GM23338 (cell line): ENCODE data around the gene MAP1B. TPM values are rescaled to one million over a fixed set of nuclear protein-coding genes. Genes with fewer than 3 reads are reported as not detected.

Source experiments
- ATAC-seq: fragments of 200-7000 bp; cut with Tn5 transposase; 3 replicates; pipeline ENCODE4 v1.9.1; 2020
- DNase-seq: peaks from one replicate; pipeline ENCODE4 v3.0.0-alpha.2; 2015; ENCODE audit warnings: low spot score
- H2AFZ ChIP-seq: fragments of 200-600 bp; sonication (generic); 2 replicates; pipeline ENCODE4 v1.8.0; 2016; ENCODE audit warnings: antibody characterized with exemption, mild to moderate bottlenecking, moderate library complexity
- H3F3A ChIP-seq: fragments of 200-600 bp; sonication (generic); replicated peaks from 2 replicates; pipeline ENCODE4 v1.8.0; 2017; ENCODE audit warnings: antibody characterized with exemption, mixed run types, low read depth
- H3K27ac ChIP-seq: fragments of 200-600 bp; sonication (generic); 2 replicates; pipeline ENCODE4 v1.6.1; 2016; ENCODE audit warnings: low read depth
- H3K27me3 ChIP-seq: fragments of 200-600 bp; sonication (generic); 2 replicates; pipeline ENCODE4 v1.8.0; 2016; ENCODE audit warnings: mild to moderate bottlenecking, mixed run types, moderate library complexity; ENCODE audit not compliant: insufficient read depth
- H3K36me3 ChIP-seq: fragments of 200-600 bp; sonication (generic); 2 replicates; pipeline ENCODE4 v1.8.0; 2016; ENCODE audit warnings: mild to moderate bottlenecking; ENCODE audit not compliant: insufficient read depth
- H3K4me1 ChIP-seq: fragments of 200-600 bp; sonication (generic); 2 replicates; pipeline ENCODE4 v1.8.0; 2016; ENCODE audit warnings: mild to moderate bottlenecking, moderate library complexity; ENCODE audit not compliant: insufficient read depth
- H3K4me2 ChIP-seq: fragments of 200-600 bp; sonication (generic); 2 replicates; pipeline ENCODE4 v1.7.1; 2017; ENCODE audit warnings: mixed run types
- H3K4me3 ChIP-seq: fragments of 200-600 bp; sonication (generic); 2 replicates; pipeline ENCODE4 v1.6.1; 2016; ENCODE audit warnings: mixed run types
- H3K79me2 ChIP-seq: fragments of 200-600 bp; sonication (generic); replicated peaks from 2 replicates; pipeline ENCODE4 v1.8.0; 2017; ENCODE audit warnings: mild to moderate bottlenecking; ENCODE audit not compliant: insufficient read depth
- H3K9me2 ChIP-seq: fragments of 200-600 bp; sonication (generic); 2 replicates; pipeline ENCODE4 v1.8.0; 2017; ENCODE audit not compliant: insufficient read depth
- H4K20me1 ChIP-seq: fragments of 200-600 bp; sonication (generic); replicated peaks from 2 replicates; pipeline ENCODE4 v1.8.0; 2017; ENCODE audit warnings: mild to moderate bottlenecking; ENCODE audit not compliant: insufficient read depth
- H3K27ac Mint-ChIP-seq: 2 replicates; pipeline ENCODE4 v1.8.0; 2020; ENCODE audit warnings: inconsistent platforms, mild to moderate bottlenecking, moderate library complexity, mixed read lengths
- H3K27me3 Mint-ChIP-seq: 3 replicates; pipeline ENCODE4 v1.8.0; 2022; ENCODE audit warnings: low read depth, mild to moderate bottlenecking, moderate library complexity, mixed read lengths, inconsistent platforms; ENCODE audit not compliant: insufficient read depth, poor library complexity
- H3K36me3 Mint-ChIP-seq: 3 replicates; pipeline ENCODE4 v1.8.0; 2021; ENCODE audit warnings: low read depth, mild to moderate bottlenecking, inconsistent platforms, moderate library complexity, mixed read lengths
- H3K4me1 Mint-ChIP-seq: 3 replicates; pipeline ENCODE4 v1.8.0; 2020; ENCODE audit warnings: mild to moderate bottlenecking, inconsistent platforms, mixed read lengths
- H3K4me3 Mint-ChIP-seq: 3 replicates; pipeline ENCODE4 v1.8.0; 2021; ENCODE audit warnings: moderate library complexity, mild to moderate bottlenecking, inconsistent platforms, mixed read lengths
- H3K9me3 Mint-ChIP-seq: 3 replicates; pipeline ENCODE4 v1.8.0; 2020; ENCODE audit warnings: moderate library complexity, mild to moderate bottlenecking, inconsistent platforms, mixed read lengths
- STAT1 ChIP-seq: IDR thresholded peaks from one replicate; pipeline ENCODE4 v1.6.1; 2016; ENCODE audit warnings: antibody characterized with exemption; ENCODE audit not compliant: unreplicated experiment
- ZNF114 ChIP-seq: fragments of 250-450 bp; sonication (Bioruptor Pico); IDR thresholded peaks from 2 replicates; pipeline ENCODE4 v1.5.0; 2020; ENCODE audit warnings: mild to moderate bottlenecking, moderate library complexity
- polyA plus RNA-seq: library from polyadenylated mRNA; unstranded; fragments of >200 nt; fragmentation: Nextera tagmentation; extraction: Ambion mirVana; gene quantifications from 2 replicates; pipeline ENCODE4 v1.2.1, GENCODE V29; 2016
- total RNA-seq: library from RNA; depleted of rRNA; stranded (reverse); fragments of >200 nt; shearing (Covaris generic); gene quantifications from 2 replicates; pipeline ENCODE4 v1.2.3, GENCODE V29; 2014
- TF ChIP-seq, protein P1 (sequence below): fragments of 250-450 bp; sonication (Bioruptor Pico); IDR thresholded peaks from 2 replicates; pipeline ENCODE4 v1.5.0; 2020; ENCODE audit warnings: mild to moderate bottlenecking, moderate library complexity

Gene MAP1B
- total and polyA plus RNA-seq, 2 experiments from 2014 or later = 148 to 263 TPM

DNA sequence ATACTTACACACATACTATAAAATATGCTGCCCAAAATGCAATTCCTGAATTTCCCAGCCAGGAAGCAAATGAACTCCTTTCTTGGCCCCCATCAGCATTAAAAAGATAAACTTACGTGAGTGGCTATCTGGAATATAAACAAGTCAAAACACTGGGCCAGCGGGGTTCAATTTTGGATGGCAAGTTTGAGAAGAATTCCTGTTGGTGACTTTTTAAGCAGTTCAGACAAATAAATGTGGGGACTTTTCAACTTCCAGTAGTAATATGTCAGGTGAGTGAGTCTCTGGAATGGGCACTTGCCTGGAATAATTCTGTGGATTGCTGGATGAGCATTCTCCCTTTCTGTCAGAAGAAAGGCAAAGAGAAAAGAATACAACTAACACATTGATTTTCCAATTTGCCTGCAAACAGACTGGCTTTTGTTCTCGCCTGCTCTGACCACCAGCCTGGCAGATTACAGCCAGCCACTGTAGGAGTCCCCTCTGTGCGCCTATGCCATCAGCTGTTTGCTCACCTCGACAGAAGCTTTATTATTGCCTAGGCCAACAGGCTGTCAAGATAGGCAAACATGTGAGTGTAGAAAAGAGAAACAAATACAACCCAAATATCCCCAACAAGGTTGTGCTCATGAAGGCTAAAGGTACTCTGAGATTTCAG lies 134.2 kb downstream of the MAP1B start (continued):
- TF ChIP-seq, protein P1, sequence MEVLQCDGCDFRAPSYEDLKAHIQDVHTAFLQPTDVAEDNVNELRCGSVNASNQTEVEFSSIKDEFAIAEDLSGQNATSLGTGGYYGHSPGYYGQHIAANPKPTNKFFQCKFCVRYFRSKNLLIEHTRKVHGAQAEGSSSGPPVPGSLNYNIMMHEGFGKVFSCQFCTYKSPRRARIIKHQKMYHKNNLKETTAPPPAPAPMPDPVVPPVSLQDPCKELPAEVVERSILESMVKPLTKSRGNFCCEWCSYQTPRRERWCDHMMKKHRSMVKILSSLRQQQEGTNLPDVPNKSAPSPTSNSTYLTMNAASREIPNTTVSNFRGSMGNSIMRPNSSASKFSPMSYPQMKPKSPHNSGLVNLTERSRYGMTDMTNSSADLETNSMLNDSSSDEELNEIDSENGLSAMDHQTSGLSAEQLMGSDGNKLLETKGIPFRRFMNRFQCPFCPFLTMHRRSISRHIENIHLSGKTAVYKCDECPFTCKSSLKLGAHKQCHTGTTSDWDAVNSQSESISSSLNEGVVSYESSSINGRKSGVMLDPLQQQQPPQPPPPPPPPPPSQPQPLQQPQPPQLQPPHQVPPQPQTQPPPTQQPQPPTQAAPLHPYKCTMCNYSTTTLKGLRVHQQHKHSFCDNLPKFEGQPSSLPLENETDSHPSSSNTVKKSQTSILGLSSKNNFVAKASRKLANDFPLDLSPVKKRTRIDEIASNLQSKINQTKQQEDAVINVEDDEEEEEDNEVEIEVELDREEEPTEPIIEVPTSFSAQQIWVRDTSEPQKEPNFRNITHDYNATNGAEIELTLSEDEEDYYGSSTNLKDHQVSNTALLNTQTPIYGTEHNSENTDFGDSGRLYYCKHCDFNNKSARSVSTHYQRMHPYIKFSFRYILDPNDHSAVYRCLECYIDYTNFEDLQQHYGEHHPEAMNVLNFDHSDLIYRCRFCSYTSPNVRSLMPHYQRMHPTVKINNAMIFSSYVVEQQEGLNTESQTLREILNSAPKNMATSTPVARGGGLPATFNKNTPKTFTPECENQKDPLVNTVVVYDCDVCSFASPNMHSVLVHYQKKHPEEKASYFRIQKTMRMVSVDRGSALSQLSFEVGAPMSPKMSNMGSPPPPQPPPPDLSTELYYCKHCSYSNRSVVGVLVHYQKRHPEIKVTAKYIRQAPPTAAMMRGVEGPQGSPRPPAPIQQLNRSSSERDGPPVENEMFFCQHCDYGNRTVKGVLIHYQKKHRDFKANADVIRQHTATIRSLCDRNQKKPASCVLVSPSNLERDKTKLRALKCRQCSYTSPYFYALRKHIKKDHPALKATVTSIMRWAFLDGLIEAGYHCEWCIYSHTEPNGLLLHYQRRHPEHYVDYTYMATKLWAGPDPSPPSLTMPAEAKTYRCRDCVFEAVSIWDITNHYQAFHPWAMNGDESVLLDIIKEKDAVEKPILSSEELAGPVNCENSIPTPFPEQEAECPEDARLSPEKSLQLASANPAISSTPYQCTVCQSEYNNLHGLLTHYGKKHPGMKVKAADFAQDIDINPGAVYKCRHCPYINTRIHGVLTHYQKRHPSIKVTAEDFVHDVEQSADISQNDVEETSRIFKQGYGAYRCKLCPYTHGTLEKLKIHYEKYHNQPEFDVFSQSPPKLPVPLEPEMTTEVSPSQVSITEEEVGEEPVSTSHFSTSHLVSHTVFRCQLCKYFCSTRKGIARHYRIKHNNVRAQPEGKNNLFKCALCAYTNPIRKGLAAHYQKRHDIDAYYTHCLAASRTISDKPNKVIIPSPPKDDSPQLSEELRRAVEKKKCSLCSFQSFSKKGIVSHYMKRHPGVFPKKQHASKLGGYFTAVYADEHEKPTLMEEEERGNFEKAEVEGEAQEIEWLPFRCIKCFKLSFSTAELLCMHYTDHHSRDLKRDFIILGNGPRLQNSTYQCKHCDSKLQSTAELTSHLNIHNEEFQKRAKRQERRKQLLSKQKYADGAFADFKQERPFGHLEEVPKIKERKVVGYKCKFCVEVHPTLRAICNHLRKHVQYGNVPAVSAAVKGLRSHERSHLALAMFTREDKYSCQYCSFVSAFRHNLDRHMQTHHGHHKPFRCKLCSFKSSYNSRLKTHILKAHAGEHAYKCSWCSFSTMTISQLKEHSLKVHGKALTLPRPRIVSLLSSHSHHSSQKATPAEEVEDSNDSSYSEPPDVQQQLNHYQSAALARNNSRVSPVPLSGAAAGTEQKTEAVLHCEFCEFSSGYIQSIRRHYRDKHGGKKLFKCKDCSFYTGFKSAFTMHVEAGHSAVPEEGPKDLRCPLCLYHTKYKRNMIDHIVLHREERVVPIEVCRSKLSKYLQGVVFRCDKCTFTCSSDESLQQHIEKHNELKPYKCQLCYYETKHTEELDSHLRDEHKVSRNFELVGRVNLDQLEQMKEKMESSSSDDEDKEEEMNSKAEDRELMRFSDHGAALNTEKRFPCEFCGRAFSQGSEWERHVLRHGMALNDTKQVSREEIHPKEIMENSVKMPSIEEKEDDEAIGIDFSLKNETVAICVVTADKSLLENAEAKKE = no peak
- TF ChIP-seq ZNF114 (CRISPR knock-in tag) = no peak

DNA sequence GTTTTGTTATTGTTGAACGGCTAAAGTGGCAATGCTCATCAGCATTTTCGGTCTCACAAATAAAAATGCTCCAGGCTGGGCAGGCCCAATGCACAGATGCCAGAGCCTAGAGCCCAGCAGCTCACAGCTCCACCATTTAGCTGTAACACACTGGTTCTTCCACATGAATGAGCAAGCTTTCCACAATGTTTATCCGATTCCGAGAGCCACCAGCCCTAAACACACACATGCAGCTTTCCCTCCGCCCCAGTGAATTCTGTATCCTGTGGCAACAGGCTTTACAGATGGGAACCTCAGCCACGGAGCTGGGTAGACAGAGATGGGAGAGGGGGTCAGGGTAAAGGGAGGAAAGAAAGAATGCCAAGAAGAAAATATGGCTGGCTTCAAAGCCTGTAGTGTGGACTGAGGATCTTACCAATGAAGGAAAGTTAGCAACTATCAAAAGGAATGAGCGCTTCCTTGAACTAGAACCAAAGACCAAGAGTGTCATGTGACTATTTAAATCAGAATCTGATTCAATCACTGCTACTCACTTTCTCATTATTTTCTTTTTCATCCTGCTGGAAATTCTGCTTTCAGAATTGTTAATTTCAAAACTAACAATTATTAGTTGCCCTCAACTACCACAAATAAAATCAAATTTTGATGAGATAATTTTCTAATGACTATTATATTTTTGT lies 135.7 kb downstream of the MAP1B start:
- peak overlapping the region; percentile 58; the same call in 1 of the 2 replicates for H3K27ac ChIP-seq
- ATAC-seq (no peak; the same call in 2 of the 3 replicates), DNase-seq (peak; percentile 35)

More for the DNA sequence above, 135.7 kb downstream of the MAP1B start:
- no peaks in the 10 kb centered on the region for H3K9me3 Mint-ChIP-seq
- peaks cover 36% of the 10 kb centered on the region for H3K79me2 ChIP-seq
- peaks cover 5% of the 10 kb centered on the region for H3K27me3 Mint-ChIP-seq
- H3F3A ChIP-seq = no peaks in the 10 kb centered on the region
- peaks cover 84% of the 10 kb centered on the region for H3K4me1 Mint-ChIP-seq
- no peaks in the 10 kb centered on the region; the same call in 2 of the 3 replicates for H3K36me3 Mint-ChIP-seq
- no peaks in the 10 kb centered on the region for H3K27me3 ChIP-seq
- H3K4me1 ChIP-seq = peaks cover 45% of the 10 kb centered on the region
- no peak overlapping the region for H2AFZ ChIP-seq
- H3K27ac Mint-ChIP-seq = peak overlapping the region; percentile 48
- no peak overlapping the region for H3K4me3 ChIP-seq
- no peaks in the 10 kb centered on the region for H3K36me3 ChIP-seq
- no peaks in the 10 kb centered on the region for H4K20me1 ChIP-seq
- no peak overlapping the region for H3K4me2 ChIP-seq
- no peak for TF ChIP-seq STAT1
- H3K9me2 ChIP-seq = no peaks in the 10 kb centered on the region
- H3K4me3 Mint-ChIP-seq = no peak overlapping the region
